Measurements from ENCODE around the gene BTBD8. TPM values are rescaled to one million over a fixed set of nuclear protein-coding genes. Genes with fewer than 3 reads are reported as not detected.

Gene BTBD8
- total RNA-seq, 2 donors from 2014 or later = 4.2 to 6.5 TPM

- no peaks in the 10 kb centered on the region for H3K36me3 ChIP-seq
- H3K4me3 ChIP-seq = no peak overlapping the region
- no peak for DNase-seq (ENCODE audit: low spot score)
- no peak for TF ChIP-seq CTCF (IDR thresholded peaks at IDR 0.05)
- H3K27me3 ChIP-seq = no peaks in the 10 kb centered on the region
- H3K4me1 ChIP-seq = no peaks in the 10 kb centered on the region
- no peak overlapping the region for H3K27ac ChIP-seq
- H3K9me3 ChIP-seq = no peaks in the 10 kb centered on the region
Measured at GRCh38 chr1:92095874-92096273, 15.7 kb downstream of the BTBD8 start.

- H3K4me1 ChIP-seq = no peaks in the 10 kb centered on the region
- no peak for DNase-seq (ENCODE audit: low spot score)
- no peak overlapping the region for H3K27ac ChIP-seq
- no peak overlapping the region for H3K4me3 ChIP-seq
- no peaks in the 10 kb centered on the region for H3K9me3 ChIP-seq
- no peak for TF ChIP-seq CTCF (IDR thresholded peaks at IDR 0.05)
- no peaks in the 10 kb centered on the region for H3K27me3 ChIP-seq
- no peaks in the 10 kb centered on the region for H3K36me3 ChIP-seq
Measured at GRCh38 chr1:92096317-92096716, 16.2 kb downstream of the BTBD8 start.

GRCh38 chr1:92105546-92106081 lies 25.5 kb downstream of the BTBD8 start:
- Histone ChIP-seq H3K9me3 (no peaks in the 10 kb centered on the region), H3K27ac (no peak overlapping the region), H3K27me3 (no peaks in the 10 kb centered on the region), H3K4me3 (no peak overlapping the region), H3K4me1 (no peaks in the 10 kb centered on the region), H3K36me3 (peaks cover 8% of the 10 kb centered on the region)
- no peak for DNase-seq (ENCODE audit: low spot score)
- TF ChIP-seq CTCF (IDR thresholded peaks at IDR 0.05) = no peak

- Histone ChIP-seq H3K4me3 (no peak overlapping the region), H3K27ac (no peak overlapping the region), H3K27me3 (no peaks in the 10 kb centered on the region), H3K36me3 (no peaks in the 10 kb centered on the region), H3K9me3 (no peaks in the 10 kb centered on the region), H3K4me1 (no peaks in the 10 kb centered on the region)
- no peak for DNase-seq (ENCODE audit: low spot score)
- TF ChIP-seq CTCF (IDR thresholded peaks at IDR 0.05) = no peak
Measured at GRCh38 chr1:92108631-92109030, 28.5 kb downstream of the BTBD8 start.

GRCh38 chr1:92117526-92117925 lies 37.4 kb downstream of the BTBD8 start:
- DNase-seq (ENCODE audit: low spot score) = no peak
- no peaks in the 10 kb centered on the region for H3K27me3 ChIP-seq
- no peak for TF ChIP-seq CTCF (IDR thresholded peaks at IDR 0.05)
- no peaks in the 10 kb centered on the region for H3K36me3 ChIP-seq
- no peak overlapping the region for H3K4me3 ChIP-seq
- no peak overlapping the region for H3K27ac ChIP-seq
- no peaks in the 10 kb centered on the region for H3K4me1 ChIP-seq
- no peaks in the 10 kb centered on the region for H3K9me3 ChIP-seq

GRCh38 chr1:92118826-92119225 lies 38.7 kb downstream of the BTBD8 start:
- no peaks in the 10 kb centered on the region for H3K27me3 ChIP-seq
- no peak for DNase-seq (ENCODE audit: low spot score)
- H3K4me1 ChIP-seq = no peaks in the 10 kb centered on the region
- H3K4me3 ChIP-seq = no peak overlapping the region
- no peaks in the 10 kb centered on the region for H3K9me3 ChIP-seq
- no peaks in the 10 kb centered on the region for H3K36me3 ChIP-seq
- H3K27ac ChIP-seq = no peak overlapping the region
- no peak for TF ChIP-seq CTCF (IDR thresholded peaks at IDR 0.05)
